GM18511 (cell line): ENCODE data around the gene POLA2.
A peak's percentile ranks its signal among the peaks of the same experiment; 100 is the strongest.

Experiments used
- ATAC-seq: cut with Tn5 transposase; IDR thresholded peaks from one replicate; pipeline ENCODE4 v1.9.1; 2021; ENCODE audit warnings: mild to moderate bottlenecking, moderate library complexity; ENCODE audit not compliant: unreplicated experiment

The POLA2 gene

GRCh38 chr11:65305501-65306268, 43.9 kb downstream of the POLA2 start:
- no peak for ATAC-seq

GRCh38 chr11:65307298-65308229, 45.8 kb downstream of the POLA2 start:
- no peak for ATAC-seq

GRCh38 chr11:65308281-65308891, 46.6 kb downstream of the POLA2 start:
- no peak for ATAC-seq

- no peak for ATAC-seq
Measured at GRCh38 chr11:65309006-65309405, 47.2 kb downstream of the POLA2 start.

- ATAC-seq = no peak
Measured at GRCh38 chr11:65310215-65310614, 48.5 kb downstream of the POLA2 start.

GRCh38 chr11:65310736-65311135, 49.0 kb downstream of the POLA2 start:
- ATAC-seq = no peak

- no peak for ATAC-seq
Measured at GRCh38 chr11:65311170-65311678, 49.5 kb downstream of the POLA2 start.

- ATAC-seq = peak; percentile 89
Measured at GRCh38 chr11:65314501-65315203, 52.9 kb downstream of the POLA2 start, which contains the start of gene CDC42EP2. CDC42EP2 (plus strand) TSS chr11:65314866; CDS start chr11:65320899, 6,033 bp downstream.

GRCh38 chr11:65315204-65315865, 53.6 kb downstream of the POLA2 start:
- peak; percentile 16 for ATAC-seq

- no peak for ATAC-seq
Measured at GRCh38 chr11:65315866-65316226, 54.1 kb downstream of the POLA2 start.

GRCh38 chr11:65316227-65317024, 54.7 kb downstream of the POLA2 start:
- ATAC-seq = no peak

GRCh38 chr11:65317025-65317786, 55.4 kb downstream of the POLA2 start:
- no peak for ATAC-seq

- no peak for ATAC-seq
Measured at GRCh38 chr11:65320386-65321075, 58.8 kb downstream of the POLA2 start.

GRCh38 chr11:65321076-65321475, 59.3 kb downstream of the POLA2 start:
- no peak for ATAC-seq

- no peak for ATAC-seq
Measured at GRCh38 chr11:65321828-65322485, 60.2 kb downstream of the POLA2 start.

- ATAC-seq = no peak
Measured at GRCh38 chr11:65323813-65324212, 62.1 kb downstream of the POLA2 start.

GRCh38 chr11:65325435-65325834, 63.7 kb downstream of the POLA2 start:
- no peak for ATAC-seq
